Posterior vena cava (tissue), 2 donors: ENCODE results near the gene CACUL1. TPM values are rescaled to one million over a fixed set of nuclear protein-coding genes. Genes with fewer than 3 reads are reported as not detected.
A peak's percentile ranks its signal among the peaks of the same experiment; 100 is the strongest.
"Not testable (repeated sequence)": the region's sequence is repeated elsewhere in the genome, so short reads cannot be mapped to it uniquely, and the experiment has no call there.

Experiments used
- DNase-seq: peaks from one replicate; pipeline ENCODE4 v3.0.0-alpha.2; 2020; ENCODE audit warnings: low spot score
- intact Hi-C, 2 donors: fragments of 100-400 bp; cut with DNase I; formaldehyde crosslinking; loops; one replicate each; pipeline versions ENCODE4 v1.14.1 to v1.14.2; 2022 to 2023
- total RNA-seq, 2 donors: library from RNA; stranded (reverse); fragmentation: NEBNext Ultra II Directional; extraction: Animal tissue kit (Norgen Biotek cat#: 25700); gene quantifications; one replicate each; pipeline ENCODE4 v1.2.1, GENCODE V29; 2021
- donor health status: DM: yes; HTN: yes; CAD: no.
- donor health status: DM: yes; HTN: yes; CAD: no.

Gene CACUL1
- total RNA-seq, 2 donors from 2014 or later, result 32.3 to 36.8 TPM

DNA sequence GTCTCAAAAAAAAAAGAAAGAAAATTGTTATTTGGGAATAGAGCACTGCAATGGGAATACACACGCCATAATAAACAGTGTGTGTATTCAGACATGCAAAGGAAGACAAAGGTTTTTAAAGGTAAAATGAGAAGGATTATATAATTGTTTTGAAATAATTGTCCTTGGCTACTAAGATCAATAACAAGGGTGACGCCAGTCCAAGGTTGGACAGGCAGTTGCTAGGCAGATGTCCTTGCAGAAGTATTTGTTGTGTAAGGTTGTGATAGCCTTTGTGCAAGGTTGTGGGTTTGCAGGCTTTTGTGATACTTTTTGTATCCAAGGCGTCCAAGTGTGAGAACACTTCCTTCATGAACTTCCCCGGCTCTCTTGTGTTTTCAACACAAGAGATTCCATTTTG lies 87.0 kb downstream of the CACUL1 start:
- intact Hi-C loops, result no loop called here
- no peak for DNase-seq

- intact Hi-C loops, result no loop called here
- no peak for DNase-seq
These were observed 88.4 kb downstream of the CACUL1 start for GRCh38 chr10:118666350-118666749.

DNA sequence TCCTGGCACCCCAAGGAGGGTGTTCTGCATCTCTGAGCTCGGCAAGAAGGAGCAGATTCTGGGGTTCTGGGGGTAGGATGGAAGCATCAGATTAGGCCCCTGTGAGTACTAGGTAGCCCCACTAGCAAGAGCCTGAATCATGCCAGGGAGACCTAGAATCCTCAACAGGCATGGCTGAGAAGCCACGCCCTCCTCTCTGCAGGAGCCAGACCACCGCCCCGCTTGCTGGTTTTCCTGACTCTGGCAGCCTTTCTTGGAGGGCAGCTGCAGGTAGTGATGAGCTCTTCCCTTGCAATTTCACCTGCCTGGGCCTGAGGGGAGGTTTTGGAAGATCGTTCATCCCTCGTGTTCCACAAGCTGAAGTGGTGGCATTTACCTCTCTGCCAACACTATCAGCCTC lies 90.4 kb downstream of the CACUL1 start:
- intact Hi-C loops, result no loop called here
- DNase-seq, result no peak

DNA sequence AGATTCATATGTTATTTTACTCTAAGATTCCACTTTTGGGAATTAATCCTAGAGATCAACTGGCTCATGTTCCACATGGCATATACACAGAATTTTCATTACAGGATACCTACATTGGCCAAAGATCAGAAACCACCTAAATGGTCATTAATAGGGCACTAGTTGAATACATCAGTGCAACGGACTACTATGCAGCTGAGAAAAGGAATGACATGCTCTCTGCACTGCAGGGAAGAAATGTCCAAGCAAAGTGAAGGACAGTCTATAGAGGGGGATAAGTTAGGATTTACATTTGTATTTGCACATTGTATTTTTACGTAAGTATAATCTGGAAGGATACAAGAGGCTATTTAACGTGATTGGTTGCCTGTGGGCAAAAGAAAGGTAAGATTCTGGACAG lies 91.6 kb downstream of the CACUL1 start:
- no peak for DNase-seq
- intact Hi-C loops, result no loop called here

- no peak for DNase-seq
- intact Hi-C loops, result no loop called here
These were observed 92.3 kb downstream of the CACUL1 start for GRCh38 chr10:118662228-118663035.

DNA sequence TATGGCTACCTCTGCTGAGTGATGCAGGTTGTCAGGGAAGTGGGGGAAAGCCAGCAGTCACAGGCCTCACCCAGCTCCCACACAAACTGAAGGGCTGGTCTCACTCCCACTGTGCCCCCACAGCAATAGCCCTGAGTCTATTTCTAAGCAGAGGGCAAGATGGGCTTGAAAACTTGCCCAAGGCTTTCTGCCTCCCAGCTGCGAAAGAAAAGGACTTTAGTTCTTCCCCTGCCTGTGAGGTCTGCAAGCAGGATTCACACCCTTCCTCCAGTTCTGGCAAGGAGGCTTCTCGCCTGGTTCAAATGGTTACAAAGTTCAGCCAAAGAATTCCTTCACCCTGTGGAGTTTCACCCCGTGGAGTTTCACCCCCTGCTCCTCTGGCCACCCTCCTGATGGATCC lies 96.0 kb downstream of the CACUL1 start:
- no peak for DNase-seq
- intact Hi-C loops, result no loop called here

- intact Hi-C loops, result not testable (repeated sequence)
- DNase-seq, result peak; percentile 28
These were observed 96.6 kb downstream of the CACUL1 start for GRCh38 chr10:118658168-118658567.

GRCh38 chr10:118645294-118645693 lies 109.5 kb downstream of the CACUL1 start:
- DNase-seq, intact Hi-C loops: not testable (repeated sequence)

- intact Hi-C loops, result no loop called here
- no peak for DNase-seq
These were observed 112.5 kb downstream of the CACUL1 start for GRCh38 chr10:118642228-118642627.

DNA sequence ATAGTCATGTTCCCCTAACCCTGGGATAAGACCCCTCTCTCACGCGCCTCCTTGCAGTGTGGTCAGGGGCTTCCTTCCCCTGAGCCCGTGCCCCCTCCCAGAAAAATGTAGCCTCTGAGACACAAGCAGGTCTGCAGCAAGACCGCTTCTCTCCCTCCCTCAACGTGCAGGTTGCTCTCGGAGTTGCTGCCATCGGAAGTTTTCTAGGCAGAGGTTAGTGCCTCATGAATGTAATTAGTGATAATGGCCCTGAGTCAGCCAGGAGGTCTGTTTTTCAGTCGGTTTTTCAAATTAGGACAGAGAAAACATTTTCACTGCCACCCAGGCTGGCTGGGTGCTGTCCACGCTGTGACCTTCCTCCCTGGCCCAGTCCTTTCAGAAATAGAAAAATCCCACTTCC lies 116.1 kb downstream of the CACUL1 start:
- DNase-seq, result no peak
- intact Hi-C loops, result no loop called here

GRCh38 chr10:118635674-118636402 lies 118.9 kb downstream of the CACUL1 start:
- no peak for DNase-seq
- intact Hi-C loops, result no loop called here

DNA sequence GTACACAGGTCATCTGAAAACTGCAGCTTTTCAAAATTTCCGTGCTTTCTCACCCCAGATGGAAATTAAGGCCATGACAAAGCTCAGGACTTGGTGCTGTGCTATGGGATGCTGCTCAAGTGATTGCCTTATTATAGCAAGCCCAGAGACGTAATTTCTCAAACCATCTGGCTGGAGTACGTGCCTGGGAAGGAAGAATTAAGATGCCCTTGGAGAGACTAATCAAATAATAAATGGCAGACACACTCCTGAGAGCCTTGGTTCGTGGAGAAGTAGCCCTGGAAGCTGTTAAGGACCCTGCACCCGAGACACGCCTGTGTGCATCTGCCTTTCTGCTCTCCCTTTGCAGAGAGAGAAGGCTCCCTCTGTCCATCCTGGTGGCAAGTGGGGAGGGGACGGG lies 121.0 kb downstream of the CACUL1 start:
- intact Hi-C loops, result loop anchor here in 1 of 2 donors (2.0 kb wide), 1 partner anchor 63 kb away; no protein-coding TSS in a partner anchor

DNA sequence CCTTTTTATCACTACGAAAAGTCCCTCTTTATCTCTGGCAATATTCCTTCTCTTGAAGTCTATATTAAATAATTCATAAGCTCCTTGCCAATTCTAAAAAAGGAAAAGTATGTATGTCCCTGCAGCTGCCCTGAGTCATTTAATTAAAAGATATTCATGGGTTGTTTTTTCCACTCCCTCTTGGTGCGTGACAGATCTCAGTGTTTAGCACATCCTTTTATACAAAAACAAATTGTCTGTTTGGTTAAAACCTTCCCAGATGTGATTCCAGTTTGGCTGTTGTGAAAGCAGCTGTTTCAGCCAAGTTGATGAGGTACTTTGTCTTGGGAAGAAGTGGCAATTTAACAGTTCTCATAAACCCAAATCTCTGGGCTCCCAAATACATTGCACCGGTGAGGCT lies 125.6 kb downstream of the CACUL1 start:
- intact Hi-C loops, result no loop called here
- no peak for DNase-seq

More for the DNA sequence above, 121.0 kb downstream of the CACUL1 start:
- DNase-seq, result no peak

DNA sequence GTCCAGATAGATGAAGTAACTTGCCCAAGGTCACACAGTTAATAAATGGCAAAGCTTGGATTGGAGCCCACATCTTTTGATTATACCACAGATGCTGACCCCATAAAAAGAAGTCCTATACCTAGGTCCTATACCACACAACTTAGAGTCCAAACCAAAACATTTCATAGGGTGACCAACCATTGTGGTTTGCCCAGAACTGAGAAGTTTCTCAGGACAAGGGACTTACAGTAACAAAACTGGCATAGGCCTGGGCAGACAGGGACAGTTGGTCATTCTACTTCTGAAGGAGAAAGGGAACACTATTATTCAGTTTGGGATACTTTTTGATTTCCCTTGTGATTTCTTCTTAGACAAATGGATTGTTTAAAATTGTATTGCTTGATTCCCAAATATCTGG lies 126.4 kb downstream of the CACUL1 start:
- intact Hi-C loops, result no loop called here
- no peak for DNase-seq

GRCh38 chr10:118626953-118627352 lies 127.8 kb downstream of the CACUL1 start:
- intact Hi-C loops, result no loop called here
- no peak for DNase-seq

Other genes starting within 250 kb of the CACUL1 start
- gene PRLHR, start 159.3 kb downstream of the CACUL1 start, total RNA-seq, result not detected